Epithelial cell of proximal tubule (primary cell): Measurements from ENCODE around the gene PPP1R3D. TPM values are rescaled to one million over a fixed set of nuclear protein-coding genes. Genes with fewer than 3 reads are reported as not detected.

ENCODE experiments used
- DNase-seq: peaks from one replicate; pipeline ENCODE4 v3.0.0-alpha.2; 2011; ENCODE audit warnings: low read depth
- H3K4me3 ChIP-seq: 2 replicates; pipeline ENCODE4 v1.5.1; 2011; ENCODE audit warnings: low read depth, mild to moderate bottlenecking, low read length
- total RNA-seq: library from RNA; depleted of rRNA; stranded (reverse); fragments of >200 nt; gene quantifications from 2 replicates; pipeline ENCODE4 v1.2.3, GENCODE V29; 2015
- TF ChIP-seq, protein P1 (sequence below): conservative IDR thresholded peaks from 2 replicates; pipeline ENCODE4 v1.5.1; 2012; ENCODE audit warnings: low read depth, mild to moderate bottlenecking, low read length

PPP1R3D gene
- total RNA-seq, 1 donor from 2014 or later, result 3.7 TPM

DNA sequence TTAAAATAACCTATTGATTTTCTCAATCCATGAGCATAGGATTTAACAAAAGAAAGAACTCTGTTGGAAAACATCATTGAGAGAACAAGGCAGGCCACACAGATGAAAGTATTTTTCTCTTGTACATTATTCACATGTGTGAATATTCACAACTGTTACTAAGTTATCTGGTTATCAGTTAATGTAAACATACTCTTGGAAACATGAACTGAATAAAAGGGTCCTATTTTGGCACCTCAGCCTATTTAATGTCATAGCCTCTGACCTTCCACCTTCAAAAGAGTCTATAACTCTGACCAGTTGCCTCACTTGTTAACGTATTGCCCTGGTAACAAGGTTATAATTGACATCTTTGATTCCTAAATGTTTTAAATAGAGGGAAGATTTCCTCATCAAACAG is 14.7 kb downstream of the PPP1R3D start:
- DNase-seq, result no peak
- H3K4me3 ChIP-seq, result no peak overlapping the region
- TF ChIP-seq, protein P1, sequence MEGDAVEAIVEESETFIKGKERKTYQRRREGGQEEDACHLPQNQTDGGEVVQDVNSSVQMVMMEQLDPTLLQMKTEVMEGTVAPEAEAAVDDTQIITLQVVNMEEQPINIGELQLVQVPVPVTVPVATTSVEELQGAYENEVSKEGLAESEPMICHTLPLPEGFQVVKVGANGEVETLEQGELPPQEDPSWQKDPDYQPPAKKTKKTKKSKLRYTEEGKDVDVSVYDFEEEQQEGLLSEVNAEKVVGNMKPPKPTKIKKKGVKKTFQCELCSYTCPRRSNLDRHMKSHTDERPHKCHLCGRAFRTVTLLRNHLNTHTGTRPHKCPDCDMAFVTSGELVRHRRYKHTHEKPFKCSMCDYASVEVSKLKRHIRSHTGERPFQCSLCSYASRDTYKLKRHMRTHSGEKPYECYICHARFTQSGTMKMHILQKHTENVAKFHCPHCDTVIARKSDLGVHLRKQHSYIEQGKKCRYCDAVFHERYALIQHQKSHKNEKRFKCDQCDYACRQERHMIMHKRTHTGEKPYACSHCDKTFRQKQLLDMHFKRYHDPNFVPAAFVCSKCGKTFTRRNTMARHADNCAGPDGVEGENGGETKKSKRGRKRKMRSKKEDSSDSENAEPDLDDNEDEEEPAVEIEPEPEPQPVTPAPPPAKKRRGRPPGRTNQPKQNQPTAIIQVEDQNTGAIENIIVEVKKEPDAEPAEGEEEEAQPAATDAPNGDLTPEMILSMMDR, result no peak

DNA sequence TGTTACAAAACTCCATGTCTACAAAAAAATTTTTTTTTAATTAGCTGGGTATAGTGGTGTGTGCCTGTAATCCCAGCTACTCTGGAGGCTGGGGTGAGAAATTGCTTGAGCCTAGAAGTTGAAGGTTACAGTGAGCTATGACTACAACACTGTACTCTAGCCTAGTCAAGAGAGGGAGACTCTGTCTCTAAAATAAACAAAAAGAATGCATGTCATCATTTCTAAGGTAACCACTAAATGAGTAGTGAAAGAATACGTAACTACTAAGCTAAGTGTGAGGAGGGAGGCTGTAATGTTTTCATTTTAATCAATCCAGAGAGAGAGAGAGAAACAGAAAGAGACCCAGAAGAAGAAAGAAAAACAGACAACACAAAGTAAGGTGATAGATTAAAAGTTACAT is 16.6 kb downstream of the PPP1R3D start:
- DNase-seq, result no peak
- no peak overlapping the region for H3K4me3 ChIP-seq
- TF ChIP-seq, protein P1, result no peak

DNA sequence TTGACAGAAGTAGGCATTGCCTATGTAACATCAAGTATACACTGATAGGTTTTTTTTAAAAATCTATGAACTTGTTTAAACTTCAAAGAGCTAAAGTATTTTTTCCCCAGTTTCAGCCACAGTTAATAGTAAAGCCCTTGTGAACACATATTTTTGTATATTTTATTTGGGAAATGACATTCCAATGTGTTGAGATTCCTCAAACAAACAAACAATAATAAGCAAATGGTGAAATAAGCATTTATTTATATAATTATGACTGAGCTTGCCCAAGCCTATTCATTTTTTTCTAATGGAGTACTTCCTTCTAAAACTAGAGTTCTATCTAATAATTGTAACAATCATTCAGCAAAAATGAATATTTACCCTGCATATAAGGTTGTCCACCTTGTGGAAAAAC is 19.2 kb downstream of the PPP1R3D start:
- no peak overlapping the region for H3K4me3 ChIP-seq
- TF ChIP-seq, protein P1, result no peak
- no peak for DNase-seq

DNA sequence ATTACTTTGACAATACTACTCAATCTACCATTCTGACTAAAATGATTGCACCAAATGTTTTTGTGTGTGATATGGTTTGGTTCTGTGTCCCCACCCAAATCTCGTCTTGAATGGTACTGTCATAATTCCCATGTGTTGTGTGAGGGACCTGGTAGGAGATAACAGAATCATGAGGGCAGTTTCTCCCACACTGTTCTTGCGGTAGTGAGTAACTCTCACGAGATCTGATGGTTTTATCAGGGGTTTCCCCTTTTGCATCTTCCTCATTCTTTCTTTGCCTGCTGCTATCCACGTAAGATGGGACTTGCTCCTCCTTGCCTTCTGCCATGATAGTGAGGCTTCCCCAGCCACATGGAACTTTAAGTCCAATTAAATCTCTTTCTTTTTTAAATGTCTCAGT is 27.5 kb downstream of the PPP1R3D start:
- no peak overlapping the region for H3K4me3 ChIP-seq
- no peak for DNase-seq
- TF ChIP-seq, protein P1, result no peak

DNA sequence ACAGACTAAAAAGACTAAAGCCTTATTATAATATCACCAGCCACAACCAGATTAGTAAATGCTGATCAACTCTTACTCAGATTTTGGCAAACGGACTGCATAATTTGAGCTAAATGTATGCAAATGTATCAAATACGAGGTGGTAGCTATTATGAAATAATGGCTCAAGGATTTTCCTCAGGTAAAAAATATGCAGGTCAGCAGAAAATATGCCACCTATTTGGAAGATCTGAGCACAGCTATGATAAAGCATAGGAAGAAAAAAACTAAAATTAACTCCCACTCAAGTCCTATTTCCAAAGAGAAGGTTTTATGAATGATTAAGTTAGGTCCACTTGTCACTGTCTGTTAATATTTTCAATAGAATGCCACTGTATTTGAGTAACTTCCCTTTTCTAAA is 29.1 kb downstream of the PPP1R3D start:
- no peak for DNase-seq
- TF ChIP-seq, protein P1, result no peak
- H3K4me3 ChIP-seq, result no peak overlapping the region

DNA sequence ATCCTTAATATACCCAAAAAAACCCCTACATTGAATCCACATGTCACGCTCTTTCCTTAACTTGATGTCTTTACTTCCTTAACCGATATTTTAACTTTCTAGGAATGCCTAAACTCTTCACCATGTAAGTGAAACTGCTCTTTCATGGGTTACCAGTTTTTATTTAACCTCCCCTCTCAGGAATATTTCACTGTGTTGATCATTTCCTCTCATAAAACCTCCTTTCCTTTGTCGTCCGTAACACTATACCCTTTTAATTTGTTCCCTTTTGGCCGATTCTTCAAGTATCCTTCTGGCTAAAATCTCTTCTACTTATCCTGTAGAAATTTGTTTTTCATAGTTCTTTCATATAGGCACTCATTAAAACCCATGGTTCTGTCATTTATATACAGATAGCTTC is 31.2 kb downstream of the PPP1R3D start:
- H3K4me3 ChIP-seq, result no peak overlapping the region
- no peak for DNase-seq
- TF ChIP-seq, protein P1, result no peak

DNA sequence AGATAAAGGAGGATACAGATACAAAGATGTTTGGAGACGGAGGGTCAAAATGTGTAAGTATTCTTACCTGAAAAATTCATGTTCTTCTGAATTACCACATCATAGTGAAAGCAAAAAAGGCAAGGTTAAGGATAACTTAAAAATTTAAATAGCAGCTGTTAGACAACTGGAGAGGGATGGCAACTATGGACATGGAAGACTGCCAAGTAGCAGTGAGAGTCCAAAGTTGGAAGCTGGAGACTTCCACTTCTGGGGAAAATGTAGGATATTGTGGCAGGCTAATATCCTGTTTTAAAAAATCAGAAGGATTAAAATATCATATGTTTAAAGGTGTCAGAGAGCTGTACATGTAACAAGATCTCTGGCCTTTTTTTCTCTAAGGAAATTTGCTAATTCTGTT is 36.5 kb downstream of the PPP1R3D start:
- DNase-seq, result no peak
- TF ChIP-seq, protein P1, result no peak
- H3K4me3 ChIP-seq, result no peak overlapping the region
